SKM-1 (cell line): ENCODE measurements around the gene DEPP1.

ENCODE experiments used
- DNase-seq: peaks from one replicate; lab custom pipeline; 2025; ENCODE audit not compliant: unreplicated experiment; lab: John Stamatoyannopoulos, UW

DEPP1 gene

DNA sequence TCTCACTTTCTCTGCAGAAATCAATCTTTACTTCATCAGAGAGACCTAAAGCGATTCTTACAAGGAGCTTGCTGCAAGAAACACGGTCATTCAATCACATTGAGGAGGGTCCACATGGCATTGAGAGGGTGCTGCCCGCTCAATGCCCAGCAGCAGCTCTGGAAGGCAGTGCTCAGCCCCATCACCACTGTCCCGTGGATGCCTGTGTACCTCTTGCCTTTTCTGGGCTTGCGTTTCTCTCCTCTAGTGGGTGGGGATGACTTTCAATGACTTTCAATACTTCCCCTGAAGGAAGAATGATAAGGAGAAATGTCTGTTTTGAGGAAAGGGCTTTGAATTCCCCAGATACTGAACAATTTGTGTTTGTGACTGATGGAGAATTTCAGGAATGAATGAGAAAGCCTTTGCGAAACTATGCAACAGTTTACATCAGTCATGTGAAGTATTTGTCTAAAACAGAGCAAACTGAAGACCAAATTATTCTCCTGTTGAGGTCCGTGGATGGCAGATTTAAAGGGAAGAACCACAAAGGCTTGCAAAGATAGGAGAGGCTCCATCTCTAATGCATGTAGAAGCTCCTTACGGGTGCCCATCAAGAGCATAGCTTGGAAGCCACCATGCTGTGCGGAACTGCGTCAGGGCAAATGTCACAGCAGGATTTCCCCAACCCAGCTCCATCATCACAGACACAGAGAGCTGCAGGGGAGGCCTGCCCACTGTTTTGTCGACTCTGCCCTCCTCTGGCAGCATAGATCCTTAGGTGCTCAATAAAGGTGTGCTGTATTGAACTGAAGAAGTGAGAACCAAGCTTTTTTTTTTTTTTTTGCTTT, 15.5 kb upstream of the DEPP1 start:
- DNase-seq = no peak

DNA sequence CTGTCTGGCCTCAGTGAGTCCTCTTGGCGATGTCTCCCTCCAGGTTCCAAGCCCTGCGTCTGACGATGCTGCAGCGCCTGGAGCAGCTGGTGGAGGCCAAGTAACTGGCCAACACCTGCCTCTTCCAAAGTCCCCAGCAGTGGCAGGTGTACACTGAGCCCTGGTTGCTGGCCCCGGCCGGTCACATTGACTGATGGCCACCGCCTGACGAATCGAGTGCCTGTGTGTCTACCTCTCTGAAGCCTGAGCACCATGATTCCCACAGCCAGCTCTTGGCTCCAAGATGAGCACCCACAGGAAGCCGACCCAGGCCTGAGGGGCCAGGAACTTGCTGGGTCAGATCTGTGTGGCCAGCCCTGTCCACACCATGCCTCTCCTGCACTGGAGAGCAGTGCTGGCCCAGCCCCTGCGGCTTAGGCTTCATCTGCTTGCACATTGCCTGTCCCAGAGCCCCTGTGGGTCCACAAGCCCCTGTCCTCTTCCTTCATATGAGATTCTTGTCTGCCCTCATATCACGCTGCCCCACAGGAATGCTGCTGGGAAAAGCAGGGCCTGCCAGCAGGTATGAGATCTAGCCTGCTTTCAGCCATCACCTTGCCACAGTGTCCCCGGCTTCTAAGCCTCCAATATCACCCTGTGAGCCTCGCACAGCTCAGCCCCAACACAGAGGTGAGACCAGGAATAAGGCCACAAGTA, 14.8 kb upstream of the DEPP1 start:
- DNase-seq = no peak

- no peak for DNase-seq
These were observed 14.2 kb upstream of the DEPP1 start for GRCh38 chr10:44992732-44993225.

DNA sequence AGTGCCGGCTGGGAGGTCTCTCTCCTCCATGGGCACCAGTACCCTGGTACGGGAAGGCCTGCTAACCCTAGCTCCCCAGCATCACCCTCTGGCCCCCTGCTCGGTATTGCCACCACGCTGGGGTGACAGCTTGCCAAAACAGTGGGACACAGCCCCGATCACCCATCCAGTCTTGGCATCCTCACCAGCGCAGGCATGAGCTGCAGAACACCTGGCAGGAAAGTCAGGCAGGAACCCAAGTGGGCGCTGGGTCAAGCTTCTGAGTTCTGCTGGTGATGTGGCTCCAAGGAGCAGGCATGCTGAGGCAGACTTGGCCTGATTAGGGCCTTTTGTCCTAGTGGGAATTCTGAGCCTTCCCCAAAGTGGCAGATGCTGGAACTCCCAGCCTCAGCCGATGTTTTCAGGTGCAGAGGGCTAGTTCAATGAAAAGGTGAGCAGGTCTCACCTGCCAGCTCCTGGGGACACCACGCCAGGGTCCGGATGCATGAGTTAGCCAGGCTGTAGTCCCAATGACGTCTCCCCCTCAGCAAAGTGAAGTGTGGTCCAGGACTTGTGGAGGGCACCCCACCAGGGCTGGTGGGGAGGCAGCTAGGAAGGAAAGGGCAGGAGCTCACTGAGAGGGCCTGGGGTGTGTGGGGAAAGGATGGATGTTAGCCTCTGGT, 13.6 kb upstream of the DEPP1 start:
- no peak for DNase-seq

- DNase-seq = no peak
These were observed 13.0 kb upstream of the DEPP1 start for GRCh38 chr10:44991571-44991970.

DNA sequence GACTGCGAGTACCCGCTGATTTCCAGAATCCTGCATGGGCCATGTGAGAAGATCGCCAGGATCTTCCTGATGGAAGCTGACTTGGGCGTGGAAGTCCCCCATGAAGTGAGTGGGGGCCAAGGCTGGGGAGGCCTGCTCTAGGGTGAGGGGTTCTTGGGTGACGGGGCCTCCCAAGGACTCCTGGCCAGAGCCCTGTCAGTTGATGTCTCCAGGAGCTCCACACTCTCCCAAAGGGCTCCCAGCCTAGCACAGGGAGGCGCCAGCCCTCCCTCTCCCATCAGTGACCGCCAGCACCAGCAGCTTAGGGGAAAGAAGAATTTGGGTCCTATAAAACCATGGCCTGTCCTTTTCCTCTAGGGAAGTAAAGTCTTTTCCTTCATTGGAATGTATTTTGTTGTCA, 12.4 kb upstream of the DEPP1 start:
- no peak for DNase-seq

GRCh38 chr10:44990302-44990655, 11.7 kb upstream of the DEPP1 start:
- no peak for DNase-seq

DNA sequence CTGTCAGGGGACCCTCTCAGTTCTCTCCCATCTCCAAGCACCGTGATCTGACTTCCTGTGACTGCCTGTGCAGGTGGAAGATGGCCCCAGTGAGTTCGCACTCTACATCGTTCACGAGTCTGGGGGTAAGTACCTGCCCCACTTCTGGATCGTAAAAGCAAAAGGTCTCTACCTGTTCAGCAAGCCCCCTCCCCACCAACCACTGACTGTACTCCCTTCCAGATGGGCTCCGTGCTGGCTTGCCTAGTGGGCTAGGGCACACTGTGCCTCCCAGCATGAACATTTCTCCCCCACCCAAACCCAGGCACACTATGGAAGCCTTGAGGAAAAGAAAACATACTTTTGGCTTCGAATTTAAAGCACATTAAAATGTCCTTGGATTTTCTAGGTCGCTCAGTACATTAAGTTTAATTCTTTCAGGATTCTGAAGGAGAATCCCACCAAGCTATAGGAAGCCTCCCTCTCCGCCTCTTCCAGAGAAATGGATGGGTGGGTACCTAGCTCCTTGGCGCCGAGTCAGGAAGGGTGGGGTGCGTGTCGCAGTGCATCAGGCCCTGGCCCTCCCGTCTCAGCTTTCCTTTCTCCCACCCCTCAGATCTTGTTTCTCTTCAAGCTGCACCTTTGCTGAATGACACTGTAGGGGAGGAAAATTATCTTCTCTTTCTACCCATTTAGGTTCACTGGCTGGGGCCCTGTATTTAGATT, 11.1 kb upstream of the DEPP1 start:
- no peak for DNase-seq

DNA sequence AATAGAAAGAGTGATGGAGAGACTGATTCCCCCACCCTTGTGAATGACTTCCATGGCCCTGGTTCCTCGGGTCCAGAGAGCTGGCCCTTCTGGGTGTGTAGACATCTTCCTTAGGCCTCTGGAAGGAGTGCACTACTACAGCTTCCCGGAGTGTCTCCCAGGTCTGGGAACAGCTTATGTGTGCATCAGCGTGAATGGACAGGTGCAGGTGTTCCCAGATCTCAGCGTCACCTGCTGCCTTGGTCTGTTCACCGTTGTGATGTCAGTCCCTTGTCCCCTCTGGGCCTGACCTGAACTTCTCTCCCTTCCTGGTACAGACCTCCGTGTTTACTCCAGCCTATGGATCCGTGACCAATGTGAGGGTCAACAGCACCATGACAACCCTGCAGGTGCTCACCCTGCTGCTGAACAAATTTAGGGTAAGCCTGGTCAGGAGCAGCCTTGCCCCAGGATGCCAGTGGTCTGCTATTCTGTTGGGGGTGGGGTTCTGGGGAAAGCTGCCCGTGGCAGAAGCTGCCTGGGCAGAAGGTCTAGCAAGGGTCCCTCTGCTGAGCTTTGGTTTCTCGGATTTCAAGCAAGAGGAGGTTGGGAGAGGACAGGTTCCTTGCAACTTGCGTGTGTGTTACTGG, 10.5 kb upstream of the DEPP1 start:
- no peak for DNase-seq

DNA sequence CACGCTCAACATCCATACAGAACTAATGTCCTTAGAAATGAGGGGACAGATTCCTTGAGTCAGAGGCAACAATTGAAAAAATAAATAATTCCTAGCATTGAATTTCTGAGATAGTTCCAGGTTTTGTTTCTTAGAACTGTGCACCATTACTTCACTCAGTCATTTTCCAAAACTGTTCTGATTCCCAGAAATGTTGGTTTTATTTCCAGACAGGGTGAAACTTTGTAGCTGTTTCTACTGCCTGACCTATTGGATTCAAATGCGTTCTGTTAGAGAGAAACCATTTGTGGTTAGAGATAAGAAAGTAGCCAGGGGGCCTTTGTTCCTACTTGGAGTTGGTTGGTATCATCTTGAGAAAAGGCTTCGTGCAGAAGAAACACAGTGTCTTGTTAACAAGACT, 8.1 kb upstream of the DEPP1 start:
- no peak for DNase-seq

DNA sequence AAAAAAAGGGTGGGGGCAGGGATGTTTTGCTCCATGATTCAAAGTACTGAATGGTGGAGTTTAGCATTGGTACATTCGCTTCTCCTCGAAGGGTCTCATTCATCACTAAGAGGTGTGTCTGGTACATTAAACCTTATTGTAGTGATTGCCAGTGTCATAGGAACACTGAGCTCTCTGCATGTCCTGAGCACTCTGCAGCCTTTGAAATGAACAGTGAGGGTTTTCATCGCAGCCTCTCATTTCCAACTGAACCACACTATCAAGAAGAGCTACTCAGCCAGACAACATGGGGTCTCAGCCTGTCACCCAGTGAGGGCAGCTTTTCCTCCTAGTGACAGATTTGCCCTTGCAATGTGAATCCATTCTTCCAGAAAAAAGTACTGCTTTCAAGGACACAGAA, 7.6 kb upstream of the DEPP1 start:
- DNase-seq = no peak

DNA sequence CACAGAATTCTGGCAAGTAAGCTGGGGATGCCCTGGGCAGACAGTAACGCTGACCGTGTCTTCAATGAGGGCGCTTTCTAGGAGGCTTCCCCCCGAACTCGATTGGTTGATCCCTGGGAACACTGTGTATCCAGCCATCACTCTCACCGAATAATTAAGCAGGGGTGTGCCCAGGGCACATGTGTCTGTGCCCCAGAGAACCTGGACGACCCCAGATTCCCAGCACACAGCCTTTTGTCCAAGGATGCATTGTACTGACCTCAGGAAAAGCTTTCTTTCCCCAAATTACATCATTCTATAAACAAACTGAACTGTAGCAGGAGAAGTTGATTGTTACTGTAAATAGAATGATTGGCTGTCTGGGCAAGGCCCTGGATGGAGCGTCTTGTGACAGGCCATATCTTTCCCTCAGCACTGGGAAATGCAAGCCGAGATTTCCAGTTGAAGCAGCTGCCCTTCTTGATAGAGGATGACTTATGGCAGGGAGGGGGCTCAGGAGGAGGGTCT, 6.6 kb upstream of the DEPP1 start:
- no peak for DNase-seq

DNA sequence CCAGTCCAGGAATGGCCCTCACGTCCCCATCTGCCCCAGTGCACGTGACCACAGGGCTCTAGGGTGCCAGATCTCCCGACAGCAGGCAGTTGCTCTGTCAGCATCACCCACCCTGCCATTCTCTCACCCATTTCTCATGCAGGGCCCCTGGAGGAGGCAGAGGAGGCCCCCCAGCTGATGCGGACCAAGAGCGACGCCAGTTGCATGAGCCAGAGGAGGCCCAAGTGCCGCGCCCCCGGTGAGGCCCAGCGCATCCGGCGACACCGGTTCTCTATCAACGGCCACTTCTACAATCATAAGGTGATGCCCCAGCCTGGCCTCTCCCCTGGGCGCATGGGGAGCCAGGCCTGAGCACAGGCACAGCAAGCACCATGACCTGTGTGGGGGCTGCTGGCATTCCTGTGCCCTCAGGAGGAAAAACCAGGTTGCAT, 6.1 kb upstream of the DEPP1 start:
- no peak for DNase-seq

DNA sequence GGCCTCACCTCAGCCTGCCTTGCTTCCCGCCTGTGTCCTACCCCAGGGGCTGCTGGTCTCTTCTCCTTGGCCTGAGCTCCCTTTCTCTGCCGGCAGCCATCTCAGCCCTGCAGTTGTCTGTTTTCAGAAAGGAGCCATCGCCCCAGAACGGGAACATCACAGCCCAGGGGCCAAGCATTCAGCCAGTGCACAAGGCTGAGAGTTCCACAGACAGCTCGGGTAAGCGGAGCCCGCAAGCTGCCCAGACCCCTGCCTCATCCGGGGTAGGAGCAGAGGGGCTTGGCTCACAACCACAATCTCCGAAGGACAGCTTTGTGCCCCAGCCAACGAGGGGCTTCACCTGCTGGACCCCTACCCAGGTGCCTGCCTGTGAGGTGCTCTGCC, 5.3 kb upstream of the DEPP1 start:
- no peak for DNase-seq

GRCh38 chr10:44983066-44983894, 4.7 kb upstream of the DEPP1 start:
- DNase-seq = no peak

- DNase-seq = no peak
These were observed 3.9 kb upstream of the DEPP1 start for GRCh38 chr10:44982496-44982895.

GRCh38 chr10:44982114-44982460, 3.5 kb upstream of the DEPP1 start:
- no peak for DNase-seq

GRCh38 chr10:44981172-44982113, 2.8 kb upstream of the DEPP1 start:
- DNase-seq = no peak
